Lower lobe of right lung (tissue), 2 donors: ENCODE measurements around the gene FIGLA. TPM values are rescaled to one million over a fixed set of nuclear protein-coding genes. Genes with fewer than 3 reads are reported as not detected.
"Not testable (repeated sequence)": the region's sequence is repeated elsewhere in the genome, so short reads cannot be mapped to it uniquely, and the experiment has no call there.

ENCODE experiments used
- ATAC-seq, 2 donors: fragments of 200-7000 bp; cut with Tn5 transposase; one replicate each; pipeline ENCODE4 v1.9.1; 2020 to 2022; ENCODE audit warnings: mild to moderate bottlenecking in 2 of 2, moderate library complexity in 2 of 2
- DNase-seq: peaks from one replicate; pipeline ENCODE4 v3.0.0-alpha.2; 2020
- H3K27ac ChIP-seq: fragments of 200-600 bp; one replicate; pipeline ENCODE4 v1.8.0; 2022
- H3K27me3 ChIP-seq: fragments of 200-600 bp; one replicate; pipeline ENCODE4 v1.8.0; 2022; ENCODE audit warnings: low read depth
- H3K36me3 ChIP-seq: fragments of 200-600 bp; one replicate; pipeline ENCODE4 v1.8.0; 2022; ENCODE audit warnings: mild to moderate bottlenecking
- H3K4me1 ChIP-seq: fragments of 200-600 bp; one replicate; pipeline ENCODE4 v1.8.0; 2022
- H3K4me3 ChIP-seq: fragments of 200-600 bp; one replicate; pipeline ENCODE4 v1.8.0; 2022; ENCODE audit warnings: mild to moderate bottlenecking
- H3K9me3 ChIP-seq: fragments of 200-600 bp; one replicate; pipeline ENCODE4 v1.8.0; 2022
- intact Hi-C: fragments of 100-400 bp; cut with DNase I; formaldehyde crosslinking; loops from one replicate; pipeline ENCODE4 v1.11.0; 2022
- total RNA-seq: library from RNA; stranded (reverse); fragmentation: NEBNext Ultra II Directional; extraction: Animal tissue kit (Norgen Biotek cat#: 25700); gene quantifications from one replicate; pipeline ENCODE4 v1.2.1, GENCODE V29; 2021
- TF ChIP-seq, protein P1 (sequence below): fragments of 200-600 bp; IDR thresholded peaks from one replicate; pipeline ENCODE4 v1.8.0; 2022; ENCODE audit warnings: antibody characterized with exemption, mild to moderate bottlenecking
- donor health status: DM: no; HTN: yes; CAD: no; lungs with severe emphysema.

Gene FIGLA
- total RNA-seq, 1 donor from 2014 or later: not detected

DNA sequence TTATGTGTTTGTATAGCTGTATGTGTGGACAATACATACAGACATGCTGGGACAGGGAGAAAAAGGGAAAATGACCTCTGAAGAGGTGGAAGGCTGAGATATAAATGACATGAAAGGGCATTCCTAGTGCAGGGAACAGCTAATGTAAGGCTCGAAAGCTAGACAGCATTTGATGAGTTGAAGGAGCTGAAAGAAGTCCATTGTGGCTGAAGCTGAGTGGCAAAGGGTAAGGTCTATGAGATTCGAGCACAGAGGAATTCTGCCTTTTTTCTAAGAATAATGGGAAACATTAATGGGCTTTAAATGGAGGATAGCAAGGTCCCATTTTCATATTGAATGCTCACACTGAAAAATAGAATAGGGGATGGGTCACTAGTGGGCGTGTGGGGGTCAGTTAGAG is 46.0 kb downstream of the FIGLA start:
- no peaks in the 10 kb centered on the region for H3K9me3 ChIP-seq
- H3K4me3 ChIP-seq: no peak overlapping the region
- no peaks in the 10 kb centered on the region for H3K36me3 ChIP-seq
- TF ChIP-seq, protein P1, sequence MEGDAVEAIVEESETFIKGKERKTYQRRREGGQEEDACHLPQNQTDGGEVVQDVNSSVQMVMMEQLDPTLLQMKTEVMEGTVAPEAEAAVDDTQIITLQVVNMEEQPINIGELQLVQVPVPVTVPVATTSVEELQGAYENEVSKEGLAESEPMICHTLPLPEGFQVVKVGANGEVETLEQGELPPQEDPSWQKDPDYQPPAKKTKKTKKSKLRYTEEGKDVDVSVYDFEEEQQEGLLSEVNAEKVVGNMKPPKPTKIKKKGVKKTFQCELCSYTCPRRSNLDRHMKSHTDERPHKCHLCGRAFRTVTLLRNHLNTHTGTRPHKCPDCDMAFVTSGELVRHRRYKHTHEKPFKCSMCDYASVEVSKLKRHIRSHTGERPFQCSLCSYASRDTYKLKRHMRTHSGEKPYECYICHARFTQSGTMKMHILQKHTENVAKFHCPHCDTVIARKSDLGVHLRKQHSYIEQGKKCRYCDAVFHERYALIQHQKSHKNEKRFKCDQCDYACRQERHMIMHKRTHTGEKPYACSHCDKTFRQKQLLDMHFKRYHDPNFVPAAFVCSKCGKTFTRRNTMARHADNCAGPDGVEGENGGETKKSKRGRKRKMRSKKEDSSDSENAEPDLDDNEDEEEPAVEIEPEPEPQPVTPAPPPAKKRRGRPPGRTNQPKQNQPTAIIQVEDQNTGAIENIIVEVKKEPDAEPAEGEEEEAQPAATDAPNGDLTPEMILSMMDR: no peak
- DNase-seq (no peak), ATAC-seq (no peak)
- intact Hi-C loops: no loop called here
- no peak overlapping the region for H3K27ac ChIP-seq
- H3K27me3 ChIP-seq: peaks cover 3% of the 10 kb centered on the region
- H3K4me1 ChIP-seq: no peaks in the 10 kb centered on the region

DNA sequence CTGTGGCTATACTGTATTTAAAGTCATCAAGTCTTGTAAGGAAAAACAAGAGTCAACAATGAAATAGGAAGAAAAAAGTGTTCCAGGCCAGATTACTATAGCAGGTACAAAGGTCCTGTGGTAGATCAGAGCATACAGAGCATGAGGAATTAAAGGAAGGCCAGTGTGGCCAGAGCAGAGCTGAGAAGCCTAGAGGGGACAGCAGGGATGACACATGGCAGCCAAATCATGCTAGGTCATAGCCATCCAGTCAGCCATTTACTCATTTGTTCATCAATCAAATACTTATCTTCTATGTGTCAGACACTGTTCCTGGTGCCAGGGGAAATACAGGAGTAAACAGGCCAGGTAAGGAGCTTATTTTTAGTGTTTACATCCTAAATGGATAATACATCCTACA is 46.8 kb downstream of the FIGLA start:
- H3K4me3 ChIP-seq: no peak overlapping the region
- H3K4me1 ChIP-seq: no peaks in the 10 kb centered on the region
- H3K27ac ChIP-seq: no peak overlapping the region
- H3K9me3 ChIP-seq: no peaks in the 10 kb centered on the region
- DNase-seq (no peak), ATAC-seq (no peak)
- peaks cover 3% of the 10 kb centered on the region for H3K27me3 ChIP-seq
- TF ChIP-seq, protein P1: no peak
- H3K36me3 ChIP-seq: no peaks in the 10 kb centered on the region
- intact Hi-C loops: no loop called here

DNA sequence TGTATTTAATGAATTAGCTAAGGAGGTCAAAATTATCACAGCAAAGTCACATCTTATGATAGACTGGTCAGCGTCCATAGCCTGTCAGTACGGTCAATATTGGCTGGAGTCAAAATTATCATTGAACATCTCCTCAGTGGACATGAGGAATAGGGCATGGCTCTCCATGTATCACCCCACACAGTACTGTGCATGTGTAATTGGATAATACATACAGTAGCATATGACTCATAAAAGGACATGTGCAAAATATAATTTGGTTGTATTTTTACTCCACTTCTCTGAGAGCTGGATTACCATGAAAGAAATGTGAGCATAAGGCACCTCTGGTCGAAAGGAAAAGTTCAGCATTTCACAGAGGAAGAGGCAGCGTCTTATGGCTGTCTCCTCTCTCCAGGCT is 47.4 kb downstream of the FIGLA start:
- H3K27ac ChIP-seq: no peak overlapping the region
- TF ChIP-seq, protein P1: no peak
- no peak overlapping the region for H3K4me3 ChIP-seq
- intact Hi-C loops: no loop called here
- H3K27me3 ChIP-seq: peaks cover 3% of the 10 kb centered on the region
- H3K9me3 ChIP-seq: no peaks in the 10 kb centered on the region
- H3K4me1 ChIP-seq: no peaks in the 10 kb centered on the region
- no peak for DNase-seq
- no peak for ATAC-seq
- no peaks in the 10 kb centered on the region for H3K36me3 ChIP-seq

DNA sequence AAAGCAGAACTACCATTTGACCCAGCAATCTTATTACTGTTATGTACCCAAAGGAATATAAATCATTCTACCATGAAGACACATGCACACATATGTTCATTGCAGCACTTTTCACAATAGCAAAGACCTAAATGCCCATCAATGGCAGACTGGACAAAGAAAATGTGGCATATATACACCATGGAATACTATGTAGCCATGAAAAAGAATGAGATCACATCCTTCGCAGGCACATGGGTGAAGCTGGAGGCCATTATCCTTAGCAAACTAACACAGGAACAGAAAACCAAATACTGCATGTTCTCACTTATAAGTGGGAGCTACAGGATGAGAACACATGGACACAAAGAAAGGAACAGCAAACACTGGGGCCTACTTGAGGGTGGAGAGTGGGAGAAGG is 51.0 kb downstream of the FIGLA start:
- ATAC-seq, H3K36me3 ChIP-seq, intact Hi-C loops: not testable (repeated sequence)

DNA sequence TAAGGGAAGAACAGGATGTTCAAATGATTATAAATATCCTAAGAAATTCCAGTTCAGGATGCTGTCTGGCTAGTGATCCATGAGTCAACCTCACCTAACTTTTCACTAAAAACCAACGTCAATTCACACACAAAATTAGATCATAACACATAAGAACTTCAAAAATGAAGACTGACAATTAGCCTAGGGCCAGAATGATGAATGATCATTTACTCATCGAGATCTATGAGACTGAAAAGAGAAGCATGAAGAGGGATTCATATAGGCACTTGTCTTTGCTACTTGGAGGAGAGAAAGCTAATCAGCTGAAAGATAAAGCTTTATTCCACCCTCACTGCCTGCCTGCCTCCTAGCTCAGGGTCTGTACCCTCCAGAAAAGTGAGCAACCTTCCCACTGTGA is 52.3 kb downstream of the FIGLA start:
- Histone ChIP-seq H3K9me3 (no peaks in the 10 kb centered on the region), H3K4me1 (no peaks in the 10 kb centered on the region), H3K27me3 (peaks cover 9% of the 10 kb centered on the region), H3K27ac (no peak overlapping the region), H3K36me3 (no peaks in the 10 kb centered on the region), H3K4me3 (no peak overlapping the region)
- TF ChIP-seq, protein P1: no peak
- intact Hi-C loops: no loop called here
- DNase-seq (no peak), ATAC-seq (no peak)

More for the DNA sequence above, 51.0 kb downstream of the FIGLA start:
- not testable (repeated sequence) for DNase-seq, H3K4me3 ChIP-seq, H3K9me3 ChIP-seq, H3K27me3 ChIP-seq, H3K27ac ChIP-seq, H3K4me1 ChIP-seq

DNA sequence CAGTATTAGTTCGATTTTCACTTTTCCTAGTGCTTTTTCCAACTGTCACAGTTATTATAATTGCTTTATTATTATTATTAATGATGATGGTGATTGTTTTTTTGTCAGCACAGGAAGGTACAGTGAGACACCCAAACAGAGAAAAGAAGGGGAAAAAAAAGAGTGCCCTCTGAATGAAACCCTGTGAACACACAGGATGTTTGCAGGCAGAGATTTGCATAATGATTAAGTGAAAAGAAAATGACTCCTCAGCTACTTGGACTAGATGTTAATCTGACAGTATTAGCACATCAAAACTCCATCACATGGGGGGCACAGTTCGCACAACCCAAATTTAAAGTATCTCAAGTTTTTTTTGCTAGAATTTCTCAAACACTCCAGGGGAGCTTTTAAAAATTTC is 55.4 kb downstream of the FIGLA start:
- Histone ChIP-seq H3K27me3 (peaks cover 9% of the 10 kb centered on the region), H3K27ac (no peak overlapping the region), H3K9me3 (no peaks in the 10 kb centered on the region), H3K4me1 (no peaks in the 10 kb centered on the region), H3K4me3 (no peak overlapping the region), H3K36me3 (no peaks in the 10 kb centered on the region)
- DNase-seq (no peak), ATAC-seq (no peak)
- intact Hi-C loops: no loop called here
- TF ChIP-seq, protein P1: no peak
